Thyroid gland (tissue), 4 donors: ENCODE results near the gene OR2C1. TPM values are rescaled to one million over a fixed set of nuclear protein-coding genes. Genes with fewer than 3 reads are reported as not detected.
A peak's percentile ranks its signal among the peaks of the same experiment; 100 is the strongest.

Experiments used
- DNase-seq, 2 donors: peaks; one replicate each; pipeline ENCODE4 v3.0.0-alpha.2; 2019
- H3K27ac ChIP-seq, 3 donors: fragments of 200-600 bp; sonication (generic); 1 replicate in 2 of 3; 2 replicates in 1 of 3; pipeline ENCODE4 v1.5.1; 2016 to 2019; ENCODE audit warnings: mild to moderate bottlenecking in 1 of 3, moderate library complexity in 1 of 3
- H3K27me3 ChIP-seq: fragments of 200-600 bp; sonication (generic); one replicate; pipeline ENCODE4 v1.5.1; 2019
- H3K36me3 ChIP-seq, 2 donors: fragments of 200-600 bp; sonication (generic); one replicate each; pipeline ENCODE4 v1.5.1; 2016 to 2019
- H3K4me1 ChIP-seq, 2 donors: fragments of 200-600 bp; sonication (generic); one replicate each; pipeline ENCODE4 v1.5.1; 2017 to 2019
- H3K4me3 ChIP-seq, 3 donors: fragments of 200-600 bp; sonication (generic); replicated peaks in 1 of 3; 1 replicate in 2 of 3; 2 replicates in 1 of 3; pipeline ENCODE4 v1.5.1; 2016; ENCODE audit warnings: mild to moderate bottlenecking in 1 of 3
- H3K9me3 ChIP-seq: fragments of 200-600 bp; sonication (generic); one replicate; pipeline ENCODE4 v1.5.1; 2017
- POLR2A ChIP-seq, 2 donors: fragments of 450-650 bp; IDR thresholded peaks; one replicate each; pipeline ENCODE4 v1.6.1; 2017; ENCODE audit warnings: antibody characterized with exemption in 2 of 2, mild to moderate bottlenecking in 2 of 2, moderate library complexity in 1 of 2
- WGBS, 2 donors: methylation state at CpG; one replicate each; pipeline ENCODE4 v1.1.5; 2017; 5-methylcytosine and 5-hydroxymethylcytosine counted together
- intact Hi-C: fragments of 100-400 bp; cut with DNase I; formaldehyde crosslinking; loops from one replicate; pipeline ENCODE4 v1.15.1; 2023
- total RNA-seq, 4 donors: library from RNA; depleted of rRNA; stranded (reverse); fragments of >200 nt; gene quantifications; one replicate each; pipeline ENCODE4 v1.2.3, GENCODE V29; 2016
- TF ChIP-seq, protein P1 (sequence below), 6 experiments: fragments of 200-600 bp in 3 of 6; fragments of 450-650 bp in 3 of 6; sonication (generic) in 3 of 6; IDR thresholded peaks; one replicate each; pipeline ENCODE4 v1.5.1; 2016 to 2019; ENCODE audit warnings: antibody characterized with exemption in 6 of 6, mild to moderate bottlenecking in 2 of 6, inconsistent platforms in 1 of 6, moderate library complexity in 1 of 6

OR2C1 gene
- total RNA-seq, 4 donors from 2014 or later, result 0.68 to 2.0 (median 1.1) TPM; not detected in 1

DNA sequence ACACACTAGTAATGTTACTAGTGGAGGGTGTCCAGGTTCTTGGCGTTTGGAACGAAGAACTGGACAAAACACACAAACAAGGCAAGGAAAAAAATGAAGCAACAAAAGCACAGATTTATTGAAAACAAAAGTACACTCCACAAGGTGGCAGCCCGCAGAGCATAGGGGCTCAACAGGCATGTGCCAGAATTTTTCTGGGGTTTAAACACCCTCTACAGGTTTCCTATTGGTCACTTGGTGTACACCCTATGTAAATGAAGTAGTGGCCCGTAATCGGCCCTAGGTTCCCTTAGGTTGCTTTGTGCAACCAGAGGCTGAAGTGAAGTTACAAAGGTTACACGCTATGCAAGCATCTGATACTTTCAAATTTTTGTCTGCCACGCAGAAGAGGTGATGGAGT is 8.1 kb downstream of the OR2C1 start:
- Histone ChIP-seq H3K4me3 (no peak overlapping the region), H3K27me3 (no peaks in the 10 kb centered on the region), H3K27ac (no peak overlapping the region), H3K4me1 (no peaks in the 10 kb centered on the region), H3K36me3 (no peaks in the 10 kb centered on the region), H3K9me3 (no peaks in the 10 kb centered on the region)
- DNase-seq, result no peak
- intact Hi-C loops, result no loop called here
- no peak for TF ChIP-seq POLR2A (IDR thresholded peaks at IDR 0.05)
- TF ChIP-seq, protein P1, sequence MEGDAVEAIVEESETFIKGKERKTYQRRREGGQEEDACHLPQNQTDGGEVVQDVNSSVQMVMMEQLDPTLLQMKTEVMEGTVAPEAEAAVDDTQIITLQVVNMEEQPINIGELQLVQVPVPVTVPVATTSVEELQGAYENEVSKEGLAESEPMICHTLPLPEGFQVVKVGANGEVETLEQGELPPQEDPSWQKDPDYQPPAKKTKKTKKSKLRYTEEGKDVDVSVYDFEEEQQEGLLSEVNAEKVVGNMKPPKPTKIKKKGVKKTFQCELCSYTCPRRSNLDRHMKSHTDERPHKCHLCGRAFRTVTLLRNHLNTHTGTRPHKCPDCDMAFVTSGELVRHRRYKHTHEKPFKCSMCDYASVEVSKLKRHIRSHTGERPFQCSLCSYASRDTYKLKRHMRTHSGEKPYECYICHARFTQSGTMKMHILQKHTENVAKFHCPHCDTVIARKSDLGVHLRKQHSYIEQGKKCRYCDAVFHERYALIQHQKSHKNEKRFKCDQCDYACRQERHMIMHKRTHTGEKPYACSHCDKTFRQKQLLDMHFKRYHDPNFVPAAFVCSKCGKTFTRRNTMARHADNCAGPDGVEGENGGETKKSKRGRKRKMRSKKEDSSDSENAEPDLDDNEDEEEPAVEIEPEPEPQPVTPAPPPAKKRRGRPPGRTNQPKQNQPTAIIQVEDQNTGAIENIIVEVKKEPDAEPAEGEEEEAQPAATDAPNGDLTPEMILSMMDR (IDR thresholded peaks at IDR 0.05), result no peak
- 90 to 91% methylated on average over 7 of the region's 7 CpGs for WGBS, 2 donors

DNA sequence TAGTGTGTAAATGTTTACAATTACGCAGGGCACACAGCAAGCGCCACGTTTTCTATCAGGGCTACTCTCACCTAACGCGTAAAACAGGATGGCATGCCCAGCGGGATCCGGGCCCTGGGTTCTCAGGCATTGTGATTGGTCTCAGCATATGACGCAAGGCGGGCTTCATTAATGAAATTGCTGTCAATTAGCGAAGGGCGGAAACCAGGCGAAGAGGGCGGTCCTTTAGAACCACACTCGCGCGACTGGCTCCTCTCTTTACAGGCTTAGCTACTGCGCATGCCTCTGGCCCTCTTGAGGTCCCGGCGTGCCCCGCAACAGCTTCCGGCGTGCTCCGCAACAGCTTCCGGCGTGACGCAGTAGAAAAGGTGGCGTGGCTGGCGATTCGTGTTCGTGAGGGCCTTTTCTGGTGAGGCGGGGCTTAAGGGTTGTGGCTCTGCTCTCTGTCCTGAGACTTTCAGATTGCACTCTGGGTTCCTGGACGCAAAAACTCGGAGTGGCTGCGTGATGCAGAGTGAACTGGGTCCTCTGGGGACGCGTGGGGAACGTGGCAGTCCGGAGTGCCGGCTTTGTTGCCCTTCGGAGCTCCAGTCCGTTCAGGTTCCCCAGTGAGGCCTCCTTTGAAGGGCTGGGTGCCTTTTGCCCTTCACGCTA is 9.2 kb downstream of the OR2C1 start:
- Histone ChIP-seq H3K4me3 (peak overlapping the region in 2 of 3 donors; percentile 29 to 57), H3K36me3 (no peaks in the 10 kb centered on the region), H3K27me3 (no peaks in the 10 kb centered on the region), H3K27ac (peak overlapping the region; percentile 27 to 63 (median 56)), H3K4me1 (no peaks in the 10 kb centered on the region), H3K9me3 (no peaks in the 10 kb centered on the region)
- 18 to 24% methylated on average over 31 to 40 of the region's 42 CpGs for WGBS, 2 donors
- peak in 1 of 2 donors; percentile 59 for TF ChIP-seq POLR2A (IDR thresholded peaks at IDR 0.05)
- TF ChIP-seq, protein P1 (IDR thresholded peaks at IDR 0.05), result no peak
- intact Hi-C loops, result no loop called here
- DNase-seq, result peak; percentile 93 to 94

DNA sequence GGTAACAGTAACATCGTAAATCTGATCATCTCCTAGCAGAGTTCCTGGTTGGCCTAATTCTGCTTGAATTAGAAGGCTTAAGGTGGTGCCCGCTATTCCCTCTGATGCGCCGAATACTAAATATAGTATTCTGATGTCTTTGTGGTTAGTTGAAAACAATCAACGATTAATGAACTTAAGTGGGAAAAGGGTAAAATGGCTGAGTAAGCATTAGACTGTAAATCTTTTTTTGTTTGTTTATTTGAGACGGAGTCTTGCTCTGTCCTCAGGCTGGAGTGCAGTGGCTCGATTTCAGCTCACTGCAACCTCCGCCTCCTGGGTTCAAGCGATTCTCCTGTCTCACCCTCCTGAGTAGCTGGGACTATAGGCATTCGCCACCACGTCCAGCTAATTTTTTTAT is 13.4 kb downstream of the OR2C1 start:
- no peaks in the 10 kb centered on the region for H3K36me3 ChIP-seq
- TF ChIP-seq, protein P1 (IDR thresholded peaks at IDR 0.05), result no peak
- no peak for TF ChIP-seq POLR2A (IDR thresholded peaks at IDR 0.05)
- 91 to 93% methylated on average over 11 of the region's 11 CpGs for WGBS, 2 donors
- no peak overlapping the region for H3K27ac ChIP-seq
- no peak overlapping the region for H3K4me3 ChIP-seq
- H3K4me1 ChIP-seq, result no peaks in the 10 kb centered on the region
- H3K27me3 ChIP-seq, result no peaks in the 10 kb centered on the region
- DNase-seq, result no peak
- intact Hi-C loops, result no loop called here
- no peaks in the 10 kb centered on the region for H3K9me3 ChIP-seq

DNA sequence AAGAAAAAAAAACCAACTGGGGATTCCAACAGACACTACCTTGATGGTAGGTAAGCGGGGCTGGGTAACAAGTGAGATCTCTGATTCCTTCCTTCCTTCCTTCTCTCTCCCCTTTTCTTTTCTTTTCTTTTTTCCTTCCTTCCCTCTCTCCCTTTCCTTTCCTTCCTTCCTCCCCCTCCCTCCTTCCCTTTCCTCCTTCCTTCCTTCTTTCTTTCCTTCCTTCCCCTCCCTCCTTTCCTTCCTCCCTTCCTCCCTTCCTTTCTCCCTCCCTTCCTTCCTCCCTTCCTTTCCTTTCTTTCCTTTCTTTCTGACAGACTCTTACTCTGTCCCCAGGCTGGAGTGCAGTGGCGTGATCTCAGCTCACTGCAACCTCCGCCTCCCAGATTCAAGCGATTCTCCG is 20.0 kb downstream of the OR2C1 start:
- Histone ChIP-seq H3K9me3 (no peaks in the 10 kb centered on the region), H3K36me3 (no peaks in the 10 kb centered on the region), H3K4me1 (no peaks in the 10 kb centered on the region), H3K4me3 (no peak overlapping the region), H3K27ac (no peak overlapping the region), H3K27me3 (no peaks in the 10 kb centered on the region)
- WGBS, 2 donors, result 92% methylated on average over 5 of the region's 5 CpGs
- no peak for TF ChIP-seq POLR2A (IDR thresholded peaks at IDR 0.05)
- TF ChIP-seq, protein P1 (IDR thresholded peaks at IDR 0.05), result no peak
- DNase-seq, result no peak
- intact Hi-C loops, result no loop called here

DNA sequence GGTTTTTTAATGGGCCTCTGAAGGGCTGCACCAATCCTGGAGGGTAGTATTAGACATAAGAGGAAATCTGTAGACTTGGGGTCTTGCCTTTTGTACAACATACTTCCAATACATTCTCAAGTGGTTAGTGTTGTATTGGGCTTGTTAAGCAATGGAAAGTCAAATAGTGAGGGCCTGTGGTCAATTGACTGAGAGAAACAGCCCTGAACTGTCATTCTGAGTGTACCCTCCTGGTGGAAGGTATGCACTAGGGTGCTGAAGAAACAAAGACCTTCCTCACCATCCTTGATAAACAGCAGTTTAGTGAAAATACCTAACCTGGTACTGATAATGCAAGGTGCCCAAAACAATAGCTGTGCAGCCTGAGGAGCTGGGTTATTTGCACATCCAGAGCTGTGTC is 22.2 kb downstream of the OR2C1 start:
- no peak overlapping the region for H3K4me3 ChIP-seq
- peaks cover 9 to 14% of the 10 kb centered on the region in 2 donors for H3K36me3 ChIP-seq
- no peak overlapping the region for H3K27ac ChIP-seq
- intact Hi-C loops, result no loop called here
- H3K9me3 ChIP-seq, result peaks cover 5% of the 10 kb centered on the region
- H3K27me3 ChIP-seq, result no peaks in the 10 kb centered on the region
- DNase-seq, result no peak
- TF ChIP-seq, protein P1 (IDR thresholded peaks at IDR 0.05), result no peak
- TF ChIP-seq POLR2A (IDR thresholded peaks at IDR 0.05), result no peak
- no peaks in the 10 kb centered on the region for H3K4me1 ChIP-seq
